ENCODE results near the gene LRRC10B.

GRCh38 chr11:61481806-61482205 is 26.7 kb upstream of the LRRC10B start:
- TF ChIP-seq CTCF (IDR thresholded peaks at IDR 0.05) (no peak), EZH2 (IDR thresholded peaks at IDR 0.05) (no peak), EZH2phosphoT487 (IDR thresholded peaks at IDR 0.05) (no peak)
